ENCODE measurements around the gene FGF18. TPM values are rescaled to one million over a fixed set of nuclear protein-coding genes. Genes with fewer than 3 reads are reported as not detected.

Gene FGF18
- total RNA-seq, 1 experiment from 2014 or later, result not detected

DNA sequence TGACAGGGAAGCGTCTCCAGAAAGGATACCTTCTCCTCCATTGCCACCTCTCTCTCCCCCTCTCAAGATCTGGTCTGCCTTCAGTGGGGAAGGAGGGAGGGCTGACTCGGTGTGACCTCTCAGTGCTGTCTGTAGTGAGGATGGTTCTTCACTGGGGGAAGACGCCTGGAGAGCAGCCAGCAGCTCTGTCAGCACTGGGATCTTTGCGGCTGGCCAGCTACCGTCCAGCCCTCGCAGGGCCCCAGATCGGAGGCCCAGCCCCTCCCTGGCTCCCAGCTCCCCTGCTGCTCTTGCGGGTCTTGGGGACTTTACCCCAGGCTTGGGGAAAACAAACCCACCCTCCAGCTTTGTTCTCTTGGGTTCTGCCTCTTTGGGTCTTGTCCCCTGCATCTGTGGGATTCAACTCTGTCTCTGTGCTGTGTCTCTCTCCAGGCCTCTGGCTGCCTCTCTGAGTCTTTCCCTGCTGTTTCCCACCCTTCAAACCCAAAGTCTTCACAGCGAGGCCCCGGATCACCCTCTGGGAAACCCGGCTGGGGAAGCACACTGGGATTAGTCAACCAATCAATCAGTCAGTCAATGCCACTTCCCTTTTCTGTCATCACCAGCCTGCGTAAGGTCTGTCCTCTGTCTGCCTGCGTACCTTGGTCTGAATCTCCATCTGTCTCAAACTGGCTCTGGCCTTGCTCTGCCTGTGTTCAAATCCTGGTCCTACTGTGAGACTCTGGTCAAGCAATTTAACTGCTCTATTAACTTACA, 23.0 kb downstream of the FGF18 start:
- no peak for DNase-seq (ENCODE audit: low spot score)

GRCh38 chr5:171444582-171444981, 25.1 kb downstream of the FGF18 start:
- no peak for DNase-seq (ENCODE audit: low spot score)

DNA sequence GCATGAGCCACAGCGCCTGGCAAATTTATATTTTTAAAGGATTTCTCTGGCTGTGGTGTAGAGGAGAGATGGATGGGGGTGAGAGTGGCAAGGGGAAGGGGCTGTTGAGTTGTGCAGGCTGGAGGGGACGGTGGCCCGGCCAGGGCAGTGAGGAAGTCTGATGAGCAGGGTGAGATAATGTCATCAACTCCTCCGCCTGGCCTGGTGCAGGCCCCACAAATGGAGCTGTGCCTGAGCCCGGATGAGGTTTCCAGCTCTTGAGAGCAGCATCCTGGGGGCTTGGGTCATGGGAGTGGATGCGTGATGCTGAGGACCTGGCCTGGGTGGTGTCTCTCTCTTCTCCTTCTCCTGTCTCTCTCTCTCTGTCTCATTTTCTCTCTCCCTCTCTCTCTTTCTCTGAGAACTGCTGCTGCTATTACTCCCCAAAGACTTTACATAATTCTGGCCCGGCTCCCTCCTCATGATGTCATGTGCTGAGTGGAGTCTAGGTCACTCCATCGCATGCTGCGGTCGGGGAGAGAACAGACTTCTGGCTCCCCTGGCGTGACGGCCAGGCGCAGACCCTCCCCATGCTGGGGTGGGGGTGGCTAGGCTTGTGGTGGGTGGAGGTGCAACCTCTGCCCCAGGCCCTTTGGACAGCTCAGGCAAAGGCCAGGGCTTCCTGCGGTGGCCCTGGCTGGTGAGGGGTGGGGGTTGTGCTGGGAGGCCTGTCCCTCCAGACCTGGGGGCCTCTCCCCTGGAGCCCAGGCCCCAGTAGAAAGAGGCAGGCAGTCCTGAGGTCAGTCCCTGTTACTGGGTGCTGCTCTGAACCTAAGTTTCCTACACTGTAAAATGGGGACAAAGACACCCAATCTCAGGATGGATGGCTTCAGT, 26.4 kb downstream of the FGF18 start:
- no peak for DNase-seq (ENCODE audit: low spot score)

GRCh38 chr5:171447226-171447625, 27.8 kb downstream of the FGF18 start:
- DNase-seq (ENCODE audit: low spot score), result no peak

- no peak for DNase-seq (ENCODE audit: low spot score)
These were observed 30.0 kb downstream of the FGF18 start for GRCh38 chr5:171449426-171449825.

- DNase-seq (ENCODE audit: low spot score), result peak; percentile 48
These were observed 31.2 kb downstream of the FGF18 start for GRCh38 chr5:171450423-171451331.

GRCh38 chr5:171451421-171451820, 32.0 kb downstream of the FGF18 start:
- no peak for DNase-seq (ENCODE audit: low spot score)

- no peak for DNase-seq (ENCODE audit: low spot score)
These were observed 33.7 kb downstream of the FGF18 start for GRCh38 chr5:171453056-171453725.

- DNase-seq (ENCODE audit: low spot score), result no peak
These were observed 34.5 kb downstream of the FGF18 start for GRCh38 chr5:171453988-171454387.

DNA sequence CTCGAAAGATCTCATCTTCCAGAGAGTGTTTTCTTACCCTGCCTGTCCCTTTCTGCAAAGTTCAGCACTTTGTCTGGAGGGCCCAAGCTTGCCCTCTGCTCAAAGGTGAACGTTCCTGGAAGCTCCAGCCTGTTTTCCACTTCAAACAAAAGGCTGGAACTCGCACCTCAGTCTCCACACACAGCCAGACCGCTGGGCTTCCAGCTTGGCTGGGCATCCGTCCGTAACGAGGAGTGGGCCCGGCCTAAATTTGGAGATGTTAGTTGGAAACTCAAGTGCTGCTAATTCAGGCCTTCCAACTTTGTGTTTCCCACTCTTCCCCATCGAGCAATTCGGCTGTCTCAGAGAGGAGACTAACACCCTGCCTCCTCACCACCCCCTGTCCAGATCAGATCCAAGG, 35.1 kb downstream of the FGF18 start:
- DNase-seq (ENCODE audit: low spot score), result no peak

DNA sequence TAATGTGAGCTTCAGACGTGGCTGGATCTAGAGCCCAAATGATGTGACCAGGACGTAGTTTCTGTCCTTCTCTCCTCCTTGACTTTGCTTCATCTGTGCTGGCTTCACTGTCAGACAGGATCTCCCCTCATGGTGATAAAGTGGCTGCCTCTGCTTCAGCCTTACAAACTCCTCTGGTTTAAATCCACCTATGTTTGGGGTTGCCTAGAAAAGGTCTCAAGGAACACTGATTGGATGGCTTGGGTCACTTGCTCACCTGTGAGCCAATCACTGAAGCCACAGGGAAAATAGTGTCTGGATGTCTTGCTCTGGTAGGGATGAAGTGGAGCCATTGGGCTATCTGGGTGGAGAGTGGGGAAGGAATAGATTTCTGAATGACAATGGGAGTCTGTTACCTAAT, 36.1 kb downstream of the FGF18 start:
- no peak for DNase-seq (ENCODE audit: low spot score)

GRCh38 chr5:171457208-171457981, 37.9 kb downstream of the FGF18 start:
- no peak for DNase-seq (ENCODE audit: low spot score)

GRCh38 chr5:171459839-171460238, 40.4 kb downstream of the FGF18 start:
- DNase-seq (ENCODE audit: low spot score), result no peak

- no peak for DNase-seq (ENCODE audit: low spot score)
These were observed 42.9 kb downstream of the FGF18 start for GRCh38 chr5:171462136-171462927.

DNA sequence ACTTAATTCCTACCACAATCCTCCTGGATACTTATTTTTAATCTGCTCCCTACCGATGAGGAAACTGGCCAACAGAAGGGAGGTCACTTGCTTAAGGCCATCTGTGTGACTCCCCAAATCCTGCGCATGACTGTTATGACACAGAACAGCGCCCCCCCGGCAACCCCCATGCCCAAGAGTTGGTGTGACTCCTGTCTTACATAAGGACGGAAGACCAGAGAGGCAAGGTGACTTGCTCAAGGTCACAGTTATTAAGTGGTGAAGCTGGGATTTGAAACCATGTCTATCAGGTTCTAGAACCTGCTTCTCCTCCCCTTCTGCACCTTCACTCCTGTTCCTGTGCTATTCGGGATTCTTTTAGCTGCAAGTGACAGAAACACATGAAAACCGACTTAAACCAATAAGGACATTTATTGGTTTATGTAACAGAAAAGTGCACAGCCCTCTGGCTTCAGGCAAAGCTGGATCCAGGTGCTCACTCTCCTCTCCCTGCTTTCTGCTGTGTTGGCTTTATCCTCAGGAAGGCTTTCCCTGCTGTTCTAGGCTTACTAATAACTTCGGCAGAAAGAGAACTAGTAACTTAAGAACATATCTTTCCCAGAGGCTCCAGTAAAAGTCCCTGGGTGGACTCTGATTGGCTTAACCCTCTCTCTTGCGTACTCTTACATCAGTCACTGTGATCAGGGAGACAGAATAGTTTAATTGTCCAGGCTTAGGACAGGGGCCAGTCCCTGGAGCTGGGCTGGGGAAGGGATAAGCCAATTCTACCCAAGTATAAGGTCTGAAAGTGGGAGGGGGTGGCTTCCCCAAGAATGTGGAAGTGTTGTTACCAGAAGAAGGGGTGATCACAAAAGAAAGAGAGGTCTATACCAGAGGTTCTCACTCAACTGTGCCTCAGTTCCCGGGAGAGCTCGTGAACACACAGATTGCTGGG, 43.7 kb downstream of the FGF18 start:
- DNase-seq (ENCODE audit: low spot score), result no peak

DNA sequence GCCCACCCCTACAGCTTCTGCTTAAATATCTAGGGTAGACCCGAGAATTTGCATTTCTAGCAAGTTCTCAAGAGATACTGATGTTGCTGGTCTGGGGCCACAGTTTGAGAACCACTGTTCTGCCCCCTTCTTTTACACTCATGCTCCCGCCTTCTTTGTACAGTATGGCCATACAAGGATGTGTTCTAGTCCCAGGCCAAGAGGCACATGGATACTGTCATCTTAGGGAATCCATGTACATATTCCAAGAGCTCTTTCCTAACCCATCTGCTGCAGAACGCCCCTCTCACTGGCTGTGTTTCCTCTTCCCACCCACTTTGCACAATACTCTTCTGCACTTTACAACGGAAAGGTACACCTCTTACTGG, 44.4 kb downstream of the FGF18 start:
- DNase-seq (ENCODE audit: low spot score), result no peak

DNA sequence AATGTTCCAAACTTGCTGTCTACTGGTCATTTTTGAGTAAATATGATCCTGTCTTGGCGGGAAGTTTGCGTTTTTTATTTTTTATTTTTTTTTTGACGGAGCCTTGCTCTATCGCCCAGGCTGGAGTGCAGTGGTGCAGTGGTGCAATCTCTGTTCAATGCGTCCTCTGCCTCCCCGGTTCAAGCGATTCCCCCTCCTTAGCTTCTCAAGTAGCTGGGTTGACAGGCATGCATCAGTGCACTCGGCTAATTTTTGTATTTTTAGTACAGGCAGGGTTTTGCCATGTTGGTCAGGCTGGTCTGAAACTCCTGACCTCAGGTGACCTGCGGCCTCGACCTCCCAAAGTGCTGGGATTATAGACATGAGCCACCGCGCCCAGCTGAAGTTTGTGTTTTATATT, 45.4 kb downstream of the FGF18 start:
- DNase-seq (ENCODE audit: low spot score), result no peak

- no peak for DNase-seq (ENCODE audit: low spot score)
These were observed 47.7 kb downstream of the FGF18 start for GRCh38 chr5:171467107-171467506.

GRCh38 chr5:171469326-171469725, 49.9 kb downstream of the FGF18 start:
- DNase-seq (ENCODE audit: low spot score), result no peak
